ENCODE measurements around the gene CCDC150.
"Not testable (repeated sequence)": the region's sequence is repeated elsewhere in the genome, so short reads cannot be mapped to it uniquely, and the experiment has no call there.

Gene CCDC150

GRCh38 chr2:196638765-196639164 lies 750 bp upstream of the CCDC150 start:
- no peak for DNase-seq

- no peak for DNase-seq
Observed at GRCh38 chr2:196640031-196640548, 575 bp downstream of the CCDC150 start.

- no peak for DNase-seq
Observed at GRCh38 chr2:196649202-196649601, 9.7 kb downstream of the CCDC150 start.

GRCh38 chr2:196651387-196652094 lies 12.0 kb downstream of the CCDC150 start:
- no peak for DNase-seq

GRCh38 chr2:196652869-196653268 lies 13.4 kb downstream of the CCDC150 start:
- no peak for DNase-seq

GRCh38 chr2:196653843-196654242 lies 14.3 kb downstream of the CCDC150 start:
- DNase-seq = no peak

GRCh38 chr2:196655761-196656160 lies 16.2 kb downstream of the CCDC150 start:
- DNase-seq = no peak

GRCh38 chr2:196657333-196657732 lies 17.8 kb downstream of the CCDC150 start:
- no peak for DNase-seq

- no peak for DNase-seq
Observed at GRCh38 chr2:196659844-196660243, 20.3 kb downstream of the CCDC150 start.

- DNase-seq = no peak
Observed at GRCh38 chr2:196660244-196660643, 20.7 kb downstream of the CCDC150 start.

GRCh38 chr2:196670342-196670741 lies 30.8 kb downstream of the CCDC150 start:
- no peak for DNase-seq

- no peak for DNase-seq
Observed at GRCh38 chr2:196675963-196676362, 36.4 kb downstream of the CCDC150 start.

GRCh38 chr2:196677404-196677803 lies 37.9 kb downstream of the CCDC150 start:
- no peak for DNase-seq

- DNase-seq = no peak
Observed at GRCh38 chr2:196679368-196679767, 39.9 kb downstream of the CCDC150 start.

GRCh38 chr2:196681510-196681909 lies 42.0 kb downstream of the CCDC150 start:
- no peak for DNase-seq

GRCh38 chr2:196685792-196686191 lies 46.3 kb downstream of the CCDC150 start:
- no peak for DNase-seq

- DNase-seq = not testable (repeated sequence)
Observed at GRCh38 chr2:196686737-196687136, 47.2 kb downstream of the CCDC150 start.

- peak; percentile 44 for DNase-seq
Observed at GRCh38 chr2:196696423-196697079, 57.0 kb downstream of the CCDC150 start.

- DNase-seq = no peak
Observed at GRCh38 chr2:196697825-196698224, 58.3 kb downstream of the CCDC150 start.

- no peak for DNase-seq
Observed at GRCh38 chr2:196702641-196703040, 63.1 kb downstream of the CCDC150 start.

- no peak for DNase-seq
Observed at GRCh38 chr2:196703695-196704094, 64.2 kb downstream of the CCDC150 start.

GRCh38 chr2:196710056-196710455 lies 70.5 kb downstream of the CCDC150 start:
- not testable (repeated sequence) for DNase-seq

GRCh38 chr2:196711625-196712024 lies 72.1 kb downstream of the CCDC150 start:
- DNase-seq = no peak

- DNase-seq = no peak
Observed at GRCh38 chr2:196712867-196713266, 73.4 kb downstream of the CCDC150 start.

Measured in inflammatory macrophage treated with lipopolysaccharide for 4 hours (primary cell).